Measurements from ENCODE around the gene NR3C1.

Gene NR3C1

GRCh38 chr5:143304836-143305475 lies 98.5 kb downstream of the NR3C1 start:
- TF ChIP-seq CTCF (IDR thresholded peaks at IDR 0.05; ENCODE audit: extremely low read depth, missing control alignments): no peak
- no peak for DNase-seq (ENCODE audit: low spot score)

- TF ChIP-seq CTCF (IDR thresholded peaks at IDR 0.05; ENCODE audit: extremely low read depth, missing control alignments): no peak
- DNase-seq (ENCODE audit: low spot score): no peak
Measured at GRCh38 chr5:143302341-143303045, 101.0 kb downstream of the NR3C1 start.

GRCh38 chr5:143297756-143298155 lies 105.7 kb downstream of the NR3C1 start:
- TF ChIP-seq CTCF (IDR thresholded peaks at IDR 0.05; ENCODE audit: extremely low read depth, missing control alignments): no peak
- no peak for DNase-seq (ENCODE audit: low spot score)

- no peak for TF ChIP-seq CTCF (IDR thresholded peaks at IDR 0.05; ENCODE audit: extremely low read depth, missing control alignments)
- no peak for DNase-seq (ENCODE audit: low spot score)
Measured at GRCh38 chr5:143290125-143290524, 113.4 kb downstream of the NR3C1 start.

- TF ChIP-seq CTCF (IDR thresholded peaks at IDR 0.05; ENCODE audit: extremely low read depth, missing control alignments): no peak
- DNase-seq (ENCODE audit: low spot score): no peak
Measured at GRCh38 chr5:143284521-143284920, 119.0 kb downstream of the NR3C1 start.

- no peak for TF ChIP-seq CTCF (IDR thresholded peaks at IDR 0.05; ENCODE audit: extremely low read depth, missing control alignments)
- no peak for DNase-seq (ENCODE audit: low spot score)
Measured at GRCh38 chr5:143284002-143284401, 119.5 kb downstream of the NR3C1 start.

GRCh38 chr5:143281226-143281625 lies 122.3 kb downstream of the NR3C1 start:
- no peak for DNase-seq (ENCODE audit: low spot score)
- TF ChIP-seq CTCF (IDR thresholded peaks at IDR 0.05; ENCODE audit: extremely low read depth, missing control alignments): no peak
